Pancreas (tissue), 10 donors: ENCODE data around the gene FKBP1A. TPM values are rescaled to one million over a fixed set of nuclear protein-coding genes. Genes with fewer than 3 reads are reported as not detected.

Experiments
- ATAC-seq, 4 donors: fragments of 200-7000 bp; cut with Tn5 transposase; one replicate each; pipeline versions ENCODE4 v1.8.0 to v1.9.1; 2020; ENCODE audit warnings: mild to moderate bottlenecking in 4 of 4, moderate library complexity in 4 of 4
- DNase-seq, 6 donors: peaks; one replicate each; pipeline ENCODE4 v3.0.0-alpha.2; 2020
- FAIRE-seq: peaks from 2 replicates; lab custom pipeline; 2012; peaks lifted over from hg19 to GRCh38; lab: Jason Lieb, UNC
- H3K27ac ChIP-seq, 4 donors: fragments of 200-600 bp; sonication (generic); 1 replicate in 3 of 4; 2 replicates in 1 of 4; pipeline versions ENCODE4 v1.5.0 to v1.8.0; 2020
- H3K27me3 ChIP-seq, 4 donors: fragments of 200-600 bp; one replicate each; pipeline ENCODE4 v1.8.0; 2021
- H3K36me3 ChIP-seq, 3 donors: fragments of 200-600 bp; sonication (generic) in 1 of 3; one replicate each; pipeline versions ENCODE4 v1.5.0 to v1.8.0; 2020 to 2021
- H3K4me1 ChIP-seq, 3 donors: fragments of 200-600 bp; one replicate each; pipeline ENCODE4 v1.8.0; 2021
- H3K4me3 ChIP-seq, 4 donors: fragments of 200-600 bp; sonication (generic) in 2 of 4; one replicate each; pipeline versions ENCODE4 v1.5.0 to v1.8.0; 2020 to 2021
- H3K9me3 ChIP-seq, 4 donors: fragments of 200-600 bp; one replicate each; pipeline ENCODE4 v1.8.0; 2021
- CTCF ChIP-seq, 4 donors: fragments of 200-600 bp; sonication (generic) in 3 of 4; IDR thresholded peaks; one replicate each; pipeline versions ENCODE4 v1.5.0 to v1.8.0; 2021; ENCODE audit warnings: antibody characterized with exemption in 4 of 4
- WGBS, 2 donors: extraction: QIAGEN DNeasy Blood & Tissue Kit; methylation state at CpG; one replicate each; pipeline ENCODE4 v1.1.7; 2013; 5-methylcytosine and 5-hydroxymethylcytosine counted together
- intact Hi-C, 3 donors: fragments of 100-400 bp; cut with DNase I; formaldehyde crosslinking; loops; one replicate each; pipeline versions ENCODE4 v1.11.1 to v1.14.2; 2022
- polyA plus RNA-seq, 2 donors: library from polyadenylated mRNA; stranded (reverse); fragments of 200-250 nt; gene quantifications; one replicate each; pipeline ENCODE4 v1.2.3, GENCODE V29; 2013
- total RNA-seq, 6 donors: library from RNA; stranded (reverse); fragmentation: NEBNext Ultra II Directional in 4 of 6; extraction: Animal tissue kit (Norgen Biotek cat#: 25700) in 4 of 6; gene quantifications; one replicate each; pipeline versions ENCODE4 v1.2.1 to v1.2.4, GENCODE V29; 2021 to 2023
- donor health status: healthy with polysubstance abuse.
- donor health status: DM: no; HTN: no; CAD: no; lungs with moderate emphysema.
- donor health status: DM: no; HTN: no; CAD: no.
- donor health status: control.
- donor health status: control.
- donor health status: Bipolar disorder and iron deficiency.
- donor health status: DM: yes; HTN: yes; CAD: no.
- donor health status: DM: no; HTN: no; CAD: no.
- donor health status: DM: no; HTN: no; CAD: no.
- donor health status: DM: yes; HTN: yes; CAD: no.

The FKBP1A gene
- total and polyA plus RNA-seq, 8 donors = 40.2 to 104 (median 67.3) TPM

GRCh38 chr20:1331101-1331500 lies 61.8 kb downstream of the FKBP1A start:
- FAIRE-seq (no peak), DNase-seq (peak in 1 of 6 donors; percentile 13), ATAC-seq (no peak)
- Histone ChIP-seq H3K4me3 (no peak overlapping the region), H3K27me3 (no peaks in the 10 kb centered on the region), H3K9me3 (no peaks in the 10 kb centered on the region), H3K36me3 (no peaks in the 10 kb centered on the region), H3K27ac (peak overlapping the region in 3 of 4 donors; percentile 86 to 97 (median 95)), H3K4me1 (peaks cover 28 to 41% (median 40%) of the 10 kb centered on the region in 3 donors)
- intact Hi-C loops = loop anchor here in 1 of 3 donors (10.0 kb wide), 1 partner anchor 54 kb away; no protein-coding TSS in a partner anchor
- no peak for TF ChIP-seq CTCF (IDR thresholded peaks at IDR 0.05)
- WGBS, 2 donors = 91 to 100% methylated on average over 2 of the region's 2 CpGs

- Histone ChIP-seq H3K27ac (peak overlapping the region; percentile 35 to 97 (median 90)), H3K27me3 (no peaks in the 10 kb centered on the region), H3K4me1 (peaks cover 30 to 42% (median 42%) of the 10 kb centered on the region in 3 donors), H3K9me3 (no peaks in the 10 kb centered on the region), H3K4me3 (no peak overlapping the region), H3K36me3 (no peaks in the 10 kb centered on the region)
- WGBS, 2 donors = 28 to 40% methylated on average over 6 of the region's 6 CpGs
- FAIRE-seq (no peak), DNase-seq (peak in 5 of 6 donors; percentile 84 to 88 (median 86)), ATAC-seq (peak; percentile 72 to 77 (median 76))
- intact Hi-C loops = loop anchor here in 1 of 3 donors (10.0 kb wide), 1 partner anchor 55 kb away; no protein-coding TSS in a partner anchor
- TF ChIP-seq CTCF (IDR thresholded peaks at IDR 0.05) = no peak
These were observed 62.6 kb downstream of the FKBP1A start for GRCh38 chr20:1330075-1330830.

- 27 to 34% methylated on average over 8 of the region's 8 CpGs for WGBS, 2 donors
- intact Hi-C loops = no loop called here
- Histone ChIP-seq H3K36me3 (no peaks in the 10 kb centered on the region), H3K4me1 (peaks cover 30 to 42% (median 42%) of the 10 kb centered on the region in 3 donors), H3K27ac (peak within 1 kb of the TSS; percentile 58 to 97 (median 90)), H3K9me3 (no peaks in the 10 kb centered on the region), H3K4me3 (peak within 1 kb of the TSS in 2 of 4 donors; percentile 28 to 30), H3K27me3 (no peaks in the 10 kb centered on the region)
- ATAC-seq = peak; percentile 76 to 78 (median 77)
- peak; percentile 78 to 93 (median 92) for DNase-seq
- no peak for TF ChIP-seq CTCF (IDR thresholded peaks at IDR 0.05)
- no peak for FAIRE-seq
These were observed 64.0 kb downstream of the FKBP1A start, which contains the start of gene SDCBP2 for GRCh38 chr20:1328680-1329330. TSS of gene SDCBP2 (minus strand) at chr20:1329139. CDS start at chr20:1320416, 8,723 bp downstream.

GRCh38 chr20:1327827-1328679 lies 64.8 kb downstream of the FKBP1A start:
- Histone ChIP-seq H3K36me3 (no peaks in the 10 kb centered on the region), H3K27ac (peak overlapping the region; percentile 58 to 97 (median 90)), H3K27me3 (no peaks in the 10 kb centered on the region), H3K9me3 (no peaks in the 10 kb centered on the region), H3K4me3 (peak overlapping the region in 2 of 4 donors; percentile 28 to 30), H3K4me1 (peaks cover 30 to 42% (median 42%) of the 10 kb centered on the region in 3 donors)
- intact Hi-C loops = no loop called here
- peak in 1 of 6 donors; percentile 13 for DNase-seq
- no peak for FAIRE-seq
- WGBS, 2 donors = 75 to 78% methylated on average over 7 of the region's 7 CpGs
- no peak for TF ChIP-seq CTCF (IDR thresholded peaks at IDR 0.05)
- ATAC-seq = no peak
